ENCODE results near the gene SLC6A8. TPM values are rescaled to one million over a fixed set of nuclear protein-coding genes. Genes with fewer than 3 reads are reported as not detected.
"Not testable (repeated sequence)": the region's sequence is repeated elsewhere in the genome, so short reads cannot be mapped to it uniquely, and the experiment has no call there.

The SLC6A8 gene
- total RNA-seq, 1 experiment from 2014 or later = 27.4 TPM

- Mint-ChIP-seq H3K9me3 (ENCODE audit: low read depth, unreplicated experiment) (no peaks in the 10 kb centered on the region), H3K27ac (ENCODE audit: unreplicated experiment) (no peak overlapping the region), H3K36me3 (ENCODE audit: insufficient read depth, unreplicated experiment) (peaks cover 56% of the 10 kb centered on the region), H3K4me1 (ENCODE audit: low read depth, unreplicated experiment) (no peaks in the 10 kb centered on the region), H3K4me3 (ENCODE audit: low read depth, unreplicated experiment) (no peak overlapping the region), H3K27me3 (ENCODE audit: unreplicated experiment) (no peaks in the 10 kb centered on the region)
- intact Hi-C loops (cut with micrococcal nuclease; ENCODE audit: unreplicated experiment) = no loop called here
- TF ChIP-seq, protein P1, sequence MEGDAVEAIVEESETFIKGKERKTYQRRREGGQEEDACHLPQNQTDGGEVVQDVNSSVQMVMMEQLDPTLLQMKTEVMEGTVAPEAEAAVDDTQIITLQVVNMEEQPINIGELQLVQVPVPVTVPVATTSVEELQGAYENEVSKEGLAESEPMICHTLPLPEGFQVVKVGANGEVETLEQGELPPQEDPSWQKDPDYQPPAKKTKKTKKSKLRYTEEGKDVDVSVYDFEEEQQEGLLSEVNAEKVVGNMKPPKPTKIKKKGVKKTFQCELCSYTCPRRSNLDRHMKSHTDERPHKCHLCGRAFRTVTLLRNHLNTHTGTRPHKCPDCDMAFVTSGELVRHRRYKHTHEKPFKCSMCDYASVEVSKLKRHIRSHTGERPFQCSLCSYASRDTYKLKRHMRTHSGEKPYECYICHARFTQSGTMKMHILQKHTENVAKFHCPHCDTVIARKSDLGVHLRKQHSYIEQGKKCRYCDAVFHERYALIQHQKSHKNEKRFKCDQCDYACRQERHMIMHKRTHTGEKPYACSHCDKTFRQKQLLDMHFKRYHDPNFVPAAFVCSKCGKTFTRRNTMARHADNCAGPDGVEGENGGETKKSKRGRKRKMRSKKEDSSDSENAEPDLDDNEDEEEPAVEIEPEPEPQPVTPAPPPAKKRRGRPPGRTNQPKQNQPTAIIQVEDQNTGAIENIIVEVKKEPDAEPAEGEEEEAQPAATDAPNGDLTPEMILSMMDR (IDR thresholded peaks at IDR 0.05; ENCODE audit: unreplicated experiment) = no peak
- BruUV-seq (replicated peaks) = no TSS peak
- CTCF ChIA-PET = no interaction called here
- DNase-seq = no peak
Observed at GRCh38 chrX:153693216-153694086, 5.7 kb downstream of the SLC6A8 start.

DNA sequence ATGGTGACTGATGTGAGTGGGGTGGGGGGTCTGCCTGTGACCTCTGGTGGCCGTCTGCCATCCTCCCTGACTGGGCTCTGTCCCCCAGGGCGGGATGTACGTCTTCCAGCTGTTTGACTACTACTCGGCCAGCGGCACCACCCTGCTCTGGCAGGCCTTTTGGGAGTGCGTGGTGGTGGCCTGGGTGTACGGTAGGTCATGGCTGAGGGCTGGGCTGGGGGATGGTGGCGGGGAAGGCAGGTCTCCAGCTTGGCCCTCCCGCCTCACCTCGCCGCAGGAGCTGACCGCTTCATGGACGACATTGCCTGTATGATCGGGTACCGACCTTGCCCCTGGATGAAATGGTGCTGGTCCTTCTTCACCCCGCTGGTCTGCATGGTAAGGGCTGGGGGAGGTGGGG, 6.5 kb downstream of the SLC6A8 start:
- H3K4me1 Mint-ChIP-seq (ENCODE audit: low read depth, unreplicated experiment); intact Hi-C loops (cut with micrococcal nuclease; ENCODE audit: unreplicated experiment); CTCF ChIA-PET; H3K9me3 Mint-ChIP-seq (ENCODE audit: low read depth, unreplicated experiment); H3K27me3 Mint-ChIP-seq (ENCODE audit: unreplicated experiment); BruUV-seq (replicated peaks); H3K4me3 Mint-ChIP-seq (ENCODE audit: low read depth, unreplicated experiment); H3K27ac Mint-ChIP-seq (ENCODE audit: unreplicated experiment); DNase-seq: not testable (repeated sequence)
- peaks cover 64% of the 10 kb centered on the region for H3K36me3 Mint-ChIP-seq (ENCODE audit: insufficient read depth, unreplicated experiment)

DNA sequence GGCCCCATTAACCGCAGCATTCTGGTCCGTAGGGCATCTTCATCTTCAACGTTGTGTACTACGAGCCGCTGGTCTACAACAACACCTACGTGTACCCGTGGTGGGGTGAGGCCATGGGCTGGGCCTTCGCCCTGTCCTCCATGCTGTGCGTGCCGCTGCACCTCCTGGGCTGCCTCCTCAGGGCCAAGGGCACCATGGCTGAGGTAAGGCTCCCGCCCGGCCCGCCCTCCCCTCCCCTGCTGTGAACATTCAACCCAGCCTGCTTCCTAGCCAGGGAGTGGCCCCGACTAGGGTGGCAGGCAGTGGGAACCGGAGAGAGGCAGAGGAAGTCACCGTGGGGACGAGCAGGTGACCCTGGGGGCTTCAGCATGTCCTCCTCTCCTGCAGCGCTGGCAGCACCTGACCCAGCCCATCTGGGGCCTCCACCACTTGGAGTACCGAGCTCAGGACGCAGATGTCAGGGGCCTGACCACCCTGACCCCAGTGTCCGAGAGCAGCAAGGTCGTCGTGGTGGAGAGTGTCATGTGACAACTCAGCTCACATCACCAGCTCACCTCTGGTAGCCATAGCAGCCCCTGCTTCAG, 7.1 kb downstream of the SLC6A8 start:
- intact Hi-C loops (cut with micrococcal nuclease; ENCODE audit: unreplicated experiment) = no loop called here
- Mint-ChIP-seq H3K36me3 (ENCODE audit: insufficient read depth, unreplicated experiment) (peaks cover 69% of the 10 kb centered on the region), H3K27me3 (ENCODE audit: unreplicated experiment) (no peaks in the 10 kb centered on the region), H3K9me3 (ENCODE audit: low read depth, unreplicated experiment) (no peaks in the 10 kb centered on the region), H3K4me1 (ENCODE audit: low read depth, unreplicated experiment) (no peaks in the 10 kb centered on the region), H3K27ac (ENCODE audit: unreplicated experiment) (no peak overlapping the region), H3K4me3 (ENCODE audit: low read depth, unreplicated experiment) (no peak overlapping the region)
- BruUV-seq (replicated peaks) = no TSS peak
- DNase-seq = no peak
- TF ChIP-seq, protein P1 (IDR thresholded peaks at IDR 0.05; ENCODE audit: unreplicated experiment) = no peak
- CTCF ChIA-PET = no interaction called here

- BruUV-seq (replicated peaks) = no TSS peak
- CTCF ChIA-PET = no interaction called here
- Mint-ChIP-seq H3K36me3 (ENCODE audit: insufficient read depth, unreplicated experiment) (peaks cover 71% of the 10 kb centered on the region), H3K4me3 (ENCODE audit: low read depth, unreplicated experiment) (no peak overlapping the region), H3K4me1 (ENCODE audit: low read depth, unreplicated experiment) (no peaks in the 10 kb centered on the region), H3K27ac (ENCODE audit: unreplicated experiment) (no peak overlapping the region), H3K9me3 (ENCODE audit: low read depth, unreplicated experiment) (no peaks in the 10 kb centered on the region), H3K27me3 (ENCODE audit: unreplicated experiment) (no peaks in the 10 kb centered on the region)
- intact Hi-C loops (cut with micrococcal nuclease; ENCODE audit: unreplicated experiment) = no loop called here
- TF ChIP-seq, protein P1 (IDR thresholded peaks at IDR 0.05; ENCODE audit: unreplicated experiment) = no peak
- no peak for DNase-seq
Observed at GRCh38 chrX:153696100-153696499, 8.4 kb downstream of the SLC6A8 start.

GRCh38 chrX:153696538-153696937, 8.8 kb downstream of the SLC6A8 start:
- H3K4me1 Mint-ChIP-seq (ENCODE audit: low read depth, unreplicated experiment); H3K27me3 Mint-ChIP-seq (ENCODE audit: unreplicated experiment); intact Hi-C loops (cut with micrococcal nuclease; ENCODE audit: unreplicated experiment); CTCF ChIA-PET; H3K4me3 Mint-ChIP-seq (ENCODE audit: low read depth, unreplicated experiment); DNase-seq; BruUV-seq (replicated peaks); H3K27ac Mint-ChIP-seq (ENCODE audit: unreplicated experiment); H3K9me3 Mint-ChIP-seq (ENCODE audit: low read depth, unreplicated experiment): not testable (repeated sequence)
- H3K36me3 Mint-ChIP-seq (ENCODE audit: insufficient read depth, unreplicated experiment) = peaks cover 72% of the 10 kb centered on the region

GRCh38 chrX:153696986-153697722, 9.4 kb downstream of the SLC6A8 start:
- H3K4me1 Mint-ChIP-seq (ENCODE audit: low read depth, unreplicated experiment); H3K4me3 Mint-ChIP-seq (ENCODE audit: low read depth, unreplicated experiment); H3K27me3 Mint-ChIP-seq (ENCODE audit: unreplicated experiment); CTCF ChIA-PET; H3K9me3 Mint-ChIP-seq (ENCODE audit: low read depth, unreplicated experiment); intact Hi-C loops (cut with micrococcal nuclease; ENCODE audit: unreplicated experiment); DNase-seq; BruUV-seq (replicated peaks): not testable (repeated sequence)
- Mint-ChIP-seq H3K36me3 (ENCODE audit: insufficient read depth, unreplicated experiment) (peaks cover 76% of the 10 kb centered on the region), H3K27ac (ENCODE audit: unreplicated experiment) (peak overlapping the region; percentile 6)

Data from Calu3 (cell line).